CD4-positive, alpha-beta T cell (primary cell): ENCODE measurements around the gene IFNAR1. TPM values are rescaled to one million over a fixed set of nuclear protein-coding genes. Genes with fewer than 3 reads are reported as not detected.
A peak's percentile ranks its signal among the peaks of the same experiment; 100 is the strongest.
"Not testable (repeated sequence)": the region's sequence is repeated elsewhere in the genome, so short reads cannot be mapped to it uniquely, and the experiment has no call there.

Experiments
- ATAC-seq: fragments of 200-7000 bp; cut with Tn5 transposase; one replicate; pipeline ENCODE4 v1.10.0; 2022; ENCODE audit warnings: mild to moderate bottlenecking; ENCODE audit not compliant: poor library complexity
- CTCF ChIA-PET: fragments of 350-600 bp; sonication (Branson Sonifier 250); formaldehyde crosslinking; loops from one replicate; lab custom pipeline; 2021; ENCODE audit warnings: antibody characterized with exemption, inconsistent platforms; lab: Charles Lee
- POLR2A ChIA-PET: fragments of 350-600 bp; sonication (Branson Sonifier 250); formaldehyde crosslinking; loops from one replicate; lab custom pipeline; 2021; ENCODE audit warnings: antibody characterized with exemption, inconsistent platforms; lab: Charles Lee
- DNase-seq, 14 experiments: peaks; one replicate each; pipeline ENCODE4 v3.0.0-alpha.2; 2013 to 2020; ENCODE audit warnings: mixed read lengths in 2 of 14
- H3K27ac ChIP-seq, 2 donors: one replicate each; pipeline versions ENCODE4 v1.5.1 to v1.7.0; 2013; ENCODE audit warnings: low read length in 2 of 2, low read depth in 1 of 2, mild to moderate bottlenecking in 1 of 2
- H3K27me3 ChIP-seq, 2 experiments: 1 replicate in 1 of 2; 2 replicates in 1 of 2; pipeline versions ENCODE4 v1.6.1 to v1.7.0; 2013; ENCODE audit warnings: low read length in 2 of 2, control low read depth in 1 of 2, mild to moderate bottlenecking in 1 of 2, moderate library complexity in 1 of 2; ENCODE audit not compliant: insufficient read depth in 2 of 2, control insufficient read depth in 1 of 2
- H3K36me3 ChIP-seq: one replicate; pipeline ENCODE4 v1.6.1; 2013; ENCODE audit warnings: low read length, control low read depth; ENCODE audit not compliant: insufficient read depth
- H3K4me1 ChIP-seq: one replicate; pipeline ENCODE4 v1.6.1; 2013; ENCODE audit warnings: low read length, control low read depth; ENCODE audit not compliant: insufficient read depth
- H3K4me3 ChIP-seq: one replicate; pipeline ENCODE4 v1.5.1; 2013; ENCODE audit warnings: mild to moderate bottlenecking, low read length, moderate library complexity
- H3K9me3 ChIP-seq, 2 experiments: 1 replicate in 1 of 2; 2 replicates in 1 of 2; pipeline versions ENCODE4 v1.6.1 to v1.7.0; 2013; ENCODE audit warnings: low read length in 2 of 2, mild to moderate bottlenecking in 2 of 2, control low read depth in 1 of 2, moderate library complexity in 1 of 2; ENCODE audit not compliant: control insufficient read depth in 1 of 2, insufficient read depth in 1 of 2
- H3K27ac Mint-ChIP-seq: one replicate; pipeline ENCODE4 v1.8.0; 2020; ENCODE audit warnings: mixed read lengths
- H3K27me3 Mint-ChIP-seq: one replicate; pipeline ENCODE4 v1.8.0; 2021; ENCODE audit warnings: mixed read lengths
- H3K36me3 Mint-ChIP-seq: one replicate; pipeline ENCODE4 v1.8.0; 2021; ENCODE audit warnings: low read depth, mixed read lengths
- H3K4me1 Mint-ChIP-seq: one replicate; pipeline ENCODE4 v1.8.0; 2021; ENCODE audit warnings: low read depth, mixed read lengths
- H3K4me3 Mint-ChIP-seq: one replicate; pipeline ENCODE4 v1.8.0; 2020; ENCODE audit warnings: mild to moderate bottlenecking, mixed read lengths
- H3K9me3 Mint-ChIP-seq: one replicate; pipeline ENCODE4 v1.8.0; 2020; ENCODE audit warnings: mixed read lengths
- CTCF ChIP-seq: fragments of 200-600 bp; IDR thresholded peaks from one replicate; pipeline ENCODE4 v1.8.0; 2022; ENCODE audit warnings: antibody characterized with exemption, mild to moderate bottlenecking
- intact Hi-C, 2 experiments: fragments of 100-400 bp; cut with DNase I in 1 of 2; cut with micrococcal nuclease in 1 of 2; formaldehyde crosslinking; loops; one replicate each; pipeline versions ENCODE4 v1.15.1 to v1.9.0; 2023 to 2025; cut with DNase I, micrococcal nuclease
- total RNA-seq, 174 experiments: library from RNA in 2 of 174; stranded (reverse) in 2 of 174; gene quantifications; one replicate each; pipeline ENCODE4 v1.2.3 and lab custom pipeline; 2021 to 2026

IFNAR1 gene
- total RNA-seq, 2 experiments from 2014 or later, result 20.4 to 26.8 TPM

- no peak for TF ChIP-seq CTCF
- Mint-ChIP-seq H3K27ac (peak overlapping the region; percentile 88), H3K4me3 (peak overlapping the region; percentile 90), H3K9me3 (peaks cover under 1% of the 10 kb centered on the region), H3K4me1 (peaks cover 21% of the 10 kb centered on the region), H3K36me3 (peaks cover 9% of the 10 kb centered on the region), H3K27me3 (no peaks in the 10 kb centered on the region)
- Histone ChIP-seq H3K4me3 (peak overlapping the region; percentile 44), H3K4me1 (peaks cover 17% of the 10 kb centered on the region), H3K27me3 (no peaks in the 10 kb centered on the region), H3K27ac (peak overlapping the region; percentile 66 to 79), H3K9me3 (peaks cover 5 to 6% of the 10 kb centered on the region in 2 experiments), H3K36me3 (peaks cover 5% of the 10 kb centered on the region)
- ATAC-seq (peak; percentile 78), DNase-seq (peak; percentile 51 to 94 (median 64))
- intact Hi-C loops, result loop anchor here (1.0 to 10.0 kb wide), 6 partner anchors 18 to 127 kb away; partner anchors contain the start of genes IFNAR1 (in 1 of the 2), IFNGR2 (in 1 of the 2) and IL10RB (in 1 of the 2)
- ChIA-PET CTCF (interaction anchor here (0.7 to 3.4 kb wide), 23 partner anchors 9 to 1958 kb away, joined by 3 to 34 read pairs (median 7); partner anchors contain the start of genes IFNAR1, IL10RB and TMEM50B), POLR2A (interaction anchor here (0.5 to 3.0 kb wide), 44 partner anchors 8 to 429 kb away, joined by 3 to 120 read pairs (median 4); partner anchors contain the start of genes DNAJC28, DONSON, IFNAR1 and IFNAR2)
These were observed 37.3 kb downstream of the IFNAR1 start for GRCh38 chr21:33362044-33362555.

- H3K36me3 ChIP-seq, H3K9me3 Mint-ChIP-seq, H3K27ac ChIP-seq, H3K4me3 ChIP-seq, POLR2A ChIA-PET, H3K36me3 Mint-ChIP-seq, H3K27me3 ChIP-seq, ATAC-seq, H3K27me3 Mint-ChIP-seq, H3K27ac Mint-ChIP-seq, H3K4me3 Mint-ChIP-seq: not testable (repeated sequence)
- CTCF ChIA-PET, result interaction anchor here (0.9 kb wide), 1 partner anchor 15 kb away, joined by 3 read pairs; no protein-coding TSS in a partner anchor
- peaks cover 21% of the 10 kb centered on the region for H3K4me1 Mint-ChIP-seq
- DNase-seq, result peak in 1 of 14 experiments; percentile 49
- intact Hi-C loops, result loop anchor here (5.0 to 10.0 kb wide), 4 partner anchors 37 to 129 kb away; partner anchors contain the start of genes IFNGR2 (in 1 of the 2) and IL10RB (in 1 of the 2)
- H3K4me1 ChIP-seq, result peaks cover 17% of the 10 kb centered on the region
- H3K9me3 ChIP-seq, result peaks cover 19 to 21% of the 10 kb centered on the region in 2 experiments
These were observed 39.3 kb downstream of the IFNAR1 start for GRCh38 chr21:33363911-33364609.

- POLR2A ChIA-PET, result no interaction called here
- H3K27me3 Mint-ChIP-seq, result no peaks in the 10 kb centered on the region
- no peak for TF ChIP-seq CTCF
These were observed 40.1 kb downstream of the IFNAR1 start for GRCh38 chr21:33364830-33365229.

More at GRCh38 chr21:33364830-33365229, 40.1 kb downstream of the IFNAR1 start:
- Histone ChIP-seq H3K9me3 (peaks cover 20 to 21% of the 10 kb centered on the region in 2 experiments), H3K36me3 (no peaks in the 10 kb centered on the region), H3K27ac (no peak overlapping the region), H3K4me3 (no peak overlapping the region), H3K27me3 (no peaks in the 10 kb centered on the region), H3K4me1 (peaks cover 17% of the 10 kb centered on the region)
- Mint-ChIP-seq H3K36me3 (peaks cover 10% of the 10 kb centered on the region), H3K4me3 (no peak overlapping the region), H3K27ac (no peak overlapping the region), H3K4me1 (peaks cover 21% of the 10 kb centered on the region), H3K9me3 (peaks cover 5% of the 10 kb centered on the region)
- intact Hi-C loops, result loop anchor here (5.0 to 10.0 kb wide), 4 partner anchors 37 to 130 kb away; partner anchors contain the start of genes IFNGR2 (in 1 of the 2) and IL10RB (in 1 of the 2)
- no peak for DNase-seq
- CTCF ChIA-PET, result no interaction called here
- ATAC-seq, result no peak
